H1 (cell line): ENCODE results near the gene DFFB. TPM values are rescaled to one million over a fixed set of nuclear protein-coding genes. Genes with fewer than 3 reads are reported as not detected.

ENCODE experiments used
- RFX5 ChIP-seq: IDR thresholded peaks from 2 replicates; pipeline ENCODE4 v1.6.1; 2011; ENCODE audit warnings: low read depth, low read length, improper control_type of control experiment, borderline replicate concordance
- polyA plus RNA-seq, 7 experiments: library from polyadenylated mRNA; depleted of rRNA in 3 of 7; stranded (reverse) in 5 of 7; unstranded in 2 of 7; fragments of >200 nt in 5 of 7; fragments of 200-250 nt in 2 of 7; gene quantifications; 1 replicate in 5 of 7; 2 replicates in 1 of 7; 4 replicates in 1 of 7; pipeline versions ENCODE4 v1.2.1 to v1.2.3, GENCODE V29; 2011 to 2013; ENCODE audit warnings: missing spikeins in 2 of 7, mixed read lengths in 2 of 7
- total RNA-seq: library from RNA; stranded (reverse); fragmentation: NEBNext Ultra II Directional; extraction: Animal tissue kit (Norgen Biotek cat#: 25700); gene quantifications from 2 replicates; pipeline ENCODE4 v1.2.1, GENCODE V29; 2021
- TF ChIP-seq, protein P1 (sequence below): IDR thresholded peaks from 2 replicates; pipeline ENCODE4 v1.6.1; 2011; ENCODE audit warnings: low read length, improper control_type of control experiment

Gene DFFB
- total and polyA plus RNA-seq, 2 of the 8 experiments (the other 6 are each of a cell fraction or from before 2014, with no cell fraction given) = 8.6 to 11.9 TPM

DNA sequence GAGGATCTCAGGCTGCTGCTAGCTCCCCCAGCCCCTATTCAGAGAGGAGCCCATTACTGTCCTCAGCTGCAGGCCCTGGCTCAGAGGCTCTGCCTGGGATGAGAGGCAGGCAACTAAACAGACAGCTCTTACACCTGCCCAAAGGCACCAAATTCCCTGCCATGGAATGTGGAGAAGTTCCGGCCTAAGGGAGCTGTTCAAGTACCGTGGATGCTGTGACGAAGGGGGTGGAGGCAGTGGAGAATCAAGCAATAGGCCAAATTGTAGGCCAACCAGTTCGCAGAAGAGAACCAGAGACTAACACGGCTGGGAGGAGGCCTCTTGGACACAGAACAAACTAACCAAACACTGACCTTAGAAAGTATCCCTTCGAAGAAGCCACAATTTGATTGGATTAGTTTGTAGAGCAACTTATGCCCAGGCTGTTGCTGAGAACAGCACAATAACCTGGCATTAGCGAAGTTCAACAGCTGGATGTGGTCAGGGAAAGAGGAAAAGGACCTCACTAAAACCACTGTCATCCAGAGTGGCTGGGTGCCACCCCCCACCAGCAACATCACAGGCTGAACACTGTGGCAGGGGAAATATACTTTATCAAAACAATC is 39.2 kb downstream of the DFFB start (continued):
- TF ChIP-seq, protein P1, sequence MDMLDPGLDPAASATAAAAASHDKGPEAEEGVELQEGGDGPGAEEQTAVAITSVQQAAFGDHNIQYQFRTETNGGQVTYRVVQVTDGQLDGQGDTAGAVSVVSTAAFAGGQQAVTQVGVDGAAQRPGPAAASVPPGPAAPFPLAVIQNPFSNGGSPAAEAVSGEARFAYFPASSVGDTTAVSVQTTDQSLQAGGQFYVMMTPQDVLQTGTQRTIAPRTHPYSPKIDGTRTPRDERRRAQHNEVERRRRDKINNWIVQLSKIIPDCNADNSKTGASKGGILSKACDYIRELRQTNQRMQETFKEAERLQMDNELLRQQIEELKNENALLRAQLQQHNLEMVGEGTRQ = no peak
- TF ChIP-seq RFX5 = no peak
- TF ChIP-seq, all 59 proteins: peak for 0
